Muscle layer of colon (tissue), 2 donors: ENCODE measurements around the gene BTF3L4.
"Not testable (repeated sequence)": the region's sequence is repeated elsewhere in the genome, so short reads cannot be mapped to it uniquely, and the experiment has no call there.

Source experiments
- H3K27ac ChIP-seq: one replicate; pipeline ENCODE4 v1.7.0; 2013; ENCODE audit warnings: low read depth, mild to moderate bottlenecking, low read length, moderate library complexity
- H3K27me3 ChIP-seq, 2 donors: one replicate each; pipeline ENCODE4 v1.7.0; 2013; ENCODE audit warnings: low read length in 2 of 2, mild to moderate bottlenecking in 2 of 2; ENCODE audit not compliant: insufficient read depth in 2 of 2, control insufficient read depth in 1 of 2
- H3K36me3 ChIP-seq: one replicate; pipeline ENCODE4 v1.7.0; 2013; ENCODE audit warnings: mild to moderate bottlenecking, low read length; ENCODE audit not compliant: insufficient read depth
- H3K4me1 ChIP-seq: one replicate; pipeline ENCODE4 v1.7.0; 2013; ENCODE audit warnings: mild to moderate bottlenecking, low read length; ENCODE audit not compliant: insufficient read depth
- H3K4me3 ChIP-seq, 2 donors: one replicate each; pipeline ENCODE4 v1.7.0; 2013; ENCODE audit warnings: low read length in 2 of 2, low read depth in 1 of 2, mild to moderate bottlenecking in 1 of 2, moderate library complexity in 1 of 2
- H3K9ac ChIP-seq: one replicate; pipeline ENCODE4 v1.7.0; 2013; ENCODE audit warnings: low read length
- H3K9me3 ChIP-seq: one replicate; pipeline ENCODE4 v1.7.0; 2013; ENCODE audit warnings: mild to moderate bottlenecking, low read length
- donor health status: abdominal sarcoma.
- donor health status: Adenocarcinoma of cecum.

BTF3L4 gene

GRCh38 chr1:52056163-52056936 lies at the start of gene BTF3L4:
Gene BTF3L4 (plus strand): TSS chr1:52056295. CDS start chr1:52059848, 3,553 bp downstream.
- Histone ChIP-seq H3K4me3 (peak within 1 kb of the TSS; percentile 97 to 98), H3K27ac (peak within 1 kb of the TSS; percentile 90), H3K27me3 (no peaks in the 10 kb centered on the region), H3K9me3 (no peaks in the 10 kb centered on the region), H3K9ac (peak within 1 kb of the TSS; percentile 86), H3K36me3 (peaks cover 27% of the 10 kb centered on the region), H3K4me1 (peaks cover 31% of the 10 kb centered on the region)

- Histone ChIP-seq H3K9me3 (no peaks in the 10 kb centered on the region), H3K36me3 (no peaks in the 10 kb centered on the region), H3K27me3 (no peaks in the 10 kb centered on the region), H3K4me3 (no peak overlapping the region), H3K9ac (no peak overlapping the region), H3K27ac (no peak overlapping the region), H3K4me1 (no peaks in the 10 kb centered on the region)
Measured at GRCh38 chr1:52007215-52008002, 48.7 kb upstream of the BTF3L4 start.

DNA sequence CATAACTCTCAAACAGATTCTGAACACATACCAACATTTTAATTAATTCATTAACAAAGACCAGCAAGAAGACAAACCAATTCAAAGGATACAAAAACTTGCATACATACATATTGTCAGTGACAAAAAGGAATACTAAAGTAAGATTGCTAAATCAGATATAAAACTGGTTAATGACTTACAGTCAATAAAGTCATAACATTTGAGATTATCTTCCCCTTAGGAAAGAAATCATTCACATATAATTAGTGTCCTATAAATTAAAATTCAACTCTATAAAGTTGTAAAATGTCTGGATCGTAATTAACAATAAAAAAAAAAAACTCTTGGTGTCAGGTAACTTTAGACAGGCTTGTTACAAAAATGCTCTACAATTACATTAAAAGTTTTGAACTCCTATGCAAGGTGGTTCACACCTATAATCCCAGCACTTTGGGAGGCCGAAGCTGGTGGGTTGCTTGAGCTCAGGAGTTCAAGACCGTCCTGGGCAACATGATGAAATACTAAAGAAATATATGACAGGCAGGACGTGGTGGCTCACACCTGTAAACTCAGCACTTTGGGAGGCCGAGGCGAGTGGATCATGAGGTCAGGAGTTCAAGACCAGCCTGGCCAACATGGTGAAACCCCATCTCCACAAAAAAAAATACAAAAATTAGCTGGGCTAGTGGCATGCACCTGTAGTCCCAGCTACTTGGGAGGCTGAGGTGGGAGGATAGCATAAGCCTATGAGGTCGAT lies 47.9 kb upstream of the BTF3L4 start:
- H3K27me3 ChIP-seq = no peaks in the 10 kb centered on the region
- no peak overlapping the region for H3K27ac ChIP-seq
- H3K36me3 ChIP-seq = no peaks in the 10 kb centered on the region
- H3K9me3 ChIP-seq = no peaks in the 10 kb centered on the region
- no peak overlapping the region for H3K4me3 ChIP-seq
- no peak overlapping the region for H3K9ac ChIP-seq
- H3K4me1 ChIP-seq = no peaks in the 10 kb centered on the region

GRCh38 chr1:52022133-52022532 lies 34.0 kb upstream of the BTF3L4 start:
- Histone ChIP-seq H3K4me3 (no peak overlapping the region), H3K36me3 (peaks cover 39% of the 10 kb centered on the region), H3K4me1 (no peaks in the 10 kb centered on the region), H3K9ac (no peak overlapping the region), H3K27ac (no peak overlapping the region), H3K9me3 (no peaks in the 10 kb centered on the region), H3K27me3 (no peaks in the 10 kb centered on the region)

DNA sequence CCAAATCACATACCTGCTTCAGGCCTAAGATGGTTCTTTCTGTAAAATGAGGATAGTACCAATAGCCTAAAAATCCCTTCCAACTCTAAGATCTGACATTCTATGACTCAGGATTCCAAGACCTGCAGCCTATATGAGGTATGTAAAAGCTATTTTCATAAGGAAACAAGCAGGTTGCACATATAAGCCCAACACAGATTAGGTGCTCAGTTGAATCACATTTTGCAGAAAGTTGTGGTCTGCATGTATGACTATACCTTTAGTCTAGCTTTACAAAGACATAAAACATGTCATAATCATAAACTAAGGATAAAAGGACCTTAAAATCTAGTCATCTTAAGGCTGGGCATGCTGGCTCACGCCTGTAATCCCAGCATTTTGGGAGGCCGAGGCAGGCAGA lies 29.8 kb upstream of the BTF3L4 start:
- Histone ChIP-seq H3K4me3 (no peak overlapping the region), H3K27me3 (no peaks in the 10 kb centered on the region), H3K36me3 (peaks cover 32% of the 10 kb centered on the region), H3K27ac (no peak overlapping the region), H3K4me1 (peaks cover 5% of the 10 kb centered on the region), H3K9me3 (no peaks in the 10 kb centered on the region), H3K9ac (no peak overlapping the region)

DNA sequence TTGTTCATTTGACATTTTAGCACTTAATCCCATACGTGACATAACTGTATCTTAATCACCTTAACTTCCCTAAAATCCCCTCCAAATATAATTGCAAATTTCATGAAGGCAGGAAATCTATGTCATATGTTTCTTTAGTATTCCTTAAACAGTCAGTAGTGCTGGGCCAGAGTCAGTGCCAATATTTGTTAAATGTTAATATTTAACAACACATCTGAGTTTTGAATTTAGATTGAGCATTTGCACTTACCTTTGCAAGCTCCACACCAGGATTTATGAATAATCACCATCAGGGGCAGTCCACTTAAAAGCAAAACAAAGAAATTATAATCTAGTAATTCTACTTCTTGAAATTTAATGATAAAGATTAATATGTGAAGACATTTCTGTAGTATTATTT lies 27.8 kb upstream of the BTF3L4 start:
- H3K9me3 ChIP-seq = no peaks in the 10 kb centered on the region
- H3K4me1 ChIP-seq = peaks cover 18% of the 10 kb centered on the region
- no peak overlapping the region for H3K9ac ChIP-seq
- H3K4me3 ChIP-seq = no peak overlapping the region
- H3K27me3 ChIP-seq = no peaks in the 10 kb centered on the region
- peaks cover 15% of the 10 kb centered on the region for H3K36me3 ChIP-seq
- H3K27ac ChIP-seq = no peak overlapping the region

GRCh38 chr1:52028839-52029238 lies 27.3 kb upstream of the BTF3L4 start:
- H3K4me3 ChIP-seq, H3K27ac ChIP-seq, H3K9ac ChIP-seq, H3K27me3 ChIP-seq, H3K9me3 ChIP-seq, H3K36me3 ChIP-seq: not testable (repeated sequence)
- H3K4me1 ChIP-seq = peaks cover 18% of the 10 kb centered on the region

DNA sequence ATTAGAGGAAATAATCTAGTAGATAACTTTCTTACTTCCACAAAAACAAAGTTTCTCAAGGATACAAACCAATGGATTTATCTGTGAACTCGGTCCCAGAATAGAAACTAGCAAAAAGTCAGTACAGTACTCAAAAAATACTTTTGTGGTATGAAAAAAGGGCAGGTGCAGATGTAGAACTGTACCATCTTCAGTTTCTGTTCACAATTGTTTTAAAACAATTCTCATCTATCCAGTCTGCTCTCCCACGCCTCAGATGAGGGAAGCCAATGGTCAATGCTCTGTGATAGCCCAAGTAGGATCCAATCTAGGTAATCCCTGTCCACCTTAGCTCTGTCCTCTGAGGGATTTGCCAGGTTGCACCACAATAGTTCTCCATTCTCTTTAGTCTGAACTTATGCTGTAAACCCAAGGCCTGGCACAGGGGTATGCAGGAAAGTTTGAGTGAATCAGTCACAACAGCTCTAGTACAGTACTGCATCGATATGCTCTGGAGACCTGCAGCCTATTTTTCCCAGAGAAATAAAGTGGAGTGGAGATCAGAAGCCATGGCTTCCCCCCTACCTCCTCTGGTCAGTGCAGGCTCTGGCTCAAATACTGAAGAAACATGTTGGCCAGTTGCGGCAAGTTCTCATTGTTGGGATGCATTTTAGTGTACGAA lies 23.8 kb upstream of the BTF3L4 start:
- no peaks in the 10 kb centered on the region for H3K36me3 ChIP-seq
- H3K9me3 ChIP-seq = no peaks in the 10 kb centered on the region
- peaks cover 18% of the 10 kb centered on the region for H3K4me1 ChIP-seq
- no peaks in the 10 kb centered on the region for H3K27me3 ChIP-seq
- H3K4me3 ChIP-seq = peak overlapping the region; percentile 58 to 89
- peak overlapping the region; percentile 94 for H3K27ac ChIP-seq
- H3K9ac ChIP-seq = peak overlapping the region; percentile 39

DNA sequence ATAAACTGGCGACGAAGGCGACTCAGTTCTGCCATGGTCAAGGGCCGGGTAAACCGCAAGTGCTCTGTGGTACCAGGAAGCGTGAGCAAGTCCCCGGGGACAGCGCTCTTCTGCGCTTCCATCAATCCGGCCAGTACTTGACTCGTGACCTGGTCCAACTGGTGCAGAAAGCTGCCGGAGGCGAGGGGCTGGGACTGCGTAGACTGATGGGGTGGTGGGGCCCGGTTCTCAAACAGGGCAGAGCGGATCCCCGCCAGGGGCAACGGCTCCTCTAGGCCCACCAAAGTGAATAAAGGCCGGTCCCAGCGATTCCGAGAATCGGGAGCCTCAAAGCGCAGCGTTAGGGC lies 23.3 kb upstream of the BTF3L4 start:
- peak overlapping the region; percentile 58 to 89 for H3K4me3 ChIP-seq
- peaks cover 18% of the 10 kb centered on the region for H3K4me1 ChIP-seq
- H3K27me3 ChIP-seq = no peaks in the 10 kb centered on the region
- peak overlapping the region; percentile 94 for H3K27ac ChIP-seq
- no peaks in the 10 kb centered on the region for H3K9me3 ChIP-seq
- H3K9ac ChIP-seq = peak overlapping the region; percentile 39
- no peaks in the 10 kb centered on the region for H3K36me3 ChIP-seq

DNA sequence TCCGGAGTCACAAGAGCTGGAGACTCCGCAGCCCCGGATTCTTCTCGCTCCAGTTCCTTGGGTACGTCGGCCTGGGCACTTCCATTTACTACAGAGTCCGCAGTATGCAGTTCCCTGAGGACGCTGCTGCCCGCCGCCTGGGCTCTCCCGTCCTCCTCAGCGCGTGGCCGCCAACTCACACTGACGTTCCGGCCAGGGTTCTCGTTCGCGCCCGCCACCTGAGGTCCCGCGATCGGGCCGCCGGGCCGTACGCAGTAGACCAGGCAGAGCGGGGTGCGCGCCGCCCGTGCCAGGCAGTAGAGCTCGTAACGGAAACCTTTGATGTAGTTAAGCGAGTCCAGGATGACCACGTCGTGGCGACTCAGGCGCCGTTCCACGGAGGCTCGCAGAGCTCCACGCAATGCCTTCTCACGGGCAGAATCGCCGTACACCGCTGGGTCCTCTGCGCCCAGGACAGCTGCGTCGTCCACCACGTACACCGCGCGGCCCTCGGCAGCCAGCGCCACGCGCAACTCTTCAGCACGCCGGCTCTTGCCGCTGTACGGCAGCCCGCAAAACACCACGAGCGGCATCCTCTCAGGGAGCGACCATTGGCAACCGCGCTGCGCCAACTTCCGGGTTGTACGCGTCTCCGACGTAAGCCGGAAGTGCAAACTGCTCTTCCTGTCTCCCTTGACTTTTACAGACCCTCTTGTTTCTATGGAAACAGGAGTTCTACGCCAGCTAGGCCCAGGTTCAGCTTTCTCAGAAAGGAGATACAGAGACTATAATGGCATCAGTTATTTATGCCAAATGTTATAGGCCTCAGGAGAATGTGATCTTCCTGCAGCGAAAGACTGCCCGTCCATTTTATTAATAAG lies 22.7 kb upstream of the BTF3L4 start, which contains the start of gene KTI12:
TSS of gene KTI12 (minus strand) at position 621 of the 860 bp plus-strand sequence. CDS start at position 572, 49 bp downstream.
- Histone ChIP-seq H3K27me3 (no peaks in the 10 kb centered on the region), H3K4me1 (peaks cover 18% of the 10 kb centered on the region), H3K36me3 (peaks cover 6% of the 10 kb centered on the region), H3K9ac (peak within 1 kb of the TSS; percentile 39), H3K4me3 (peak within 1 kb of the TSS; percentile 58 to 89), H3K9me3 (no peaks in the 10 kb centered on the region), H3K27ac (peak within 1 kb of the TSS; percentile 94)
